ENCODE measurements around the gene CRTC2. TPM values are rescaled to one million over a fixed set of nuclear protein-coding genes. Genes with fewer than 3 reads are reported as not detected.
"Not testable (repeated sequence)": the region's sequence is repeated elsewhere in the genome, so short reads cannot be mapped to it uniquely, and the experiment has no call there.

Gene CRTC2
- total RNA-seq, 2 donors from 2014 or later: 22.6 to 92.7 TPM

DNA sequence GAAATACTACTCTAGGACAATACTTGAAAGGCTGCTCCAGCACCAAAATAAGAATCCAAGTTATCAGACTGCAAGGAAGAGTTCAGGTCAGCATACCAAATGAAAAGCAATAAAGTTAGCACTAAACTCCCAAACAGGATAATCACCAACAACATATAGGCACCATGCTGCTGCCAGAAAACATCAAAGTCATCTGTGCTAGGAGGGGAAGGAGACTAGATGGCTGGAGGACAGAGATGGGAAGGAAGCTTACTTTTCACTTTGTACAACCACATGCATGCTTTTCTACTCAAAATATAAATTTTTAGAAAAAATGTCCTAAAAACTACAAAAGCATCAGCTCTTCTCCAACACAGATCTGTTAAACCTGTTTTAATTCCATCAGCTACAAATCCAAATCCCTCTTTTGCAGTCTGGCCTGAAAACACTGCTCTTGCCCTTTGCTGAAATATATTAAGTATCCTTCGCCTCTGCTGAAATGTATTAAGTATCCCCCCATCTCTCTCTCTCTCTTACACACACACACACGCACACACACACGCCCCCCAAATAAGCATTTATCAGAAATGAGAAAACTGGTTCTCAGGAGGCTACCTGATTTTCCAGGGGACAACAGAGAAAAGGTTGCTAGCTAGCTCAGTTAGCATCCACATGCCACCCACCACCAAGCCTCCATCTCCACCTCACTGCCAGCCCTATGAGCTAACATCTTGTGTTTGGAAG is 37.2 kb downstream of the CRTC2 start:
- DNase-seq (ENCODE audit: low spot score): no peak
- no peak for ATAC-seq (ENCODE audit: insufficient number of reproducible peaks, low FRiP score, low read depth)
- no peaks in the 10 kb centered on the region for H3K36me3 ChIP-seq
- no peaks in the 10 kb centered on the region for H3K27me3 ChIP-seq (replicated peaks; ENCODE audit: insufficient read depth)
- peak overlapping the region in 1 of 2 donors; percentile 81 for H3K27ac ChIP-seq
- peaks cover 31 to 34% of the 10 kb centered on the region in 2 donors for H3K4me1 ChIP-seq (ENCODE audit: control insufficient read depth in 1 of 2, low read depth in 2 of 2)
- no peaks in the 10 kb centered on the region for H3K9me3 ChIP-seq
- TF ChIP-seq, protein P1, sequence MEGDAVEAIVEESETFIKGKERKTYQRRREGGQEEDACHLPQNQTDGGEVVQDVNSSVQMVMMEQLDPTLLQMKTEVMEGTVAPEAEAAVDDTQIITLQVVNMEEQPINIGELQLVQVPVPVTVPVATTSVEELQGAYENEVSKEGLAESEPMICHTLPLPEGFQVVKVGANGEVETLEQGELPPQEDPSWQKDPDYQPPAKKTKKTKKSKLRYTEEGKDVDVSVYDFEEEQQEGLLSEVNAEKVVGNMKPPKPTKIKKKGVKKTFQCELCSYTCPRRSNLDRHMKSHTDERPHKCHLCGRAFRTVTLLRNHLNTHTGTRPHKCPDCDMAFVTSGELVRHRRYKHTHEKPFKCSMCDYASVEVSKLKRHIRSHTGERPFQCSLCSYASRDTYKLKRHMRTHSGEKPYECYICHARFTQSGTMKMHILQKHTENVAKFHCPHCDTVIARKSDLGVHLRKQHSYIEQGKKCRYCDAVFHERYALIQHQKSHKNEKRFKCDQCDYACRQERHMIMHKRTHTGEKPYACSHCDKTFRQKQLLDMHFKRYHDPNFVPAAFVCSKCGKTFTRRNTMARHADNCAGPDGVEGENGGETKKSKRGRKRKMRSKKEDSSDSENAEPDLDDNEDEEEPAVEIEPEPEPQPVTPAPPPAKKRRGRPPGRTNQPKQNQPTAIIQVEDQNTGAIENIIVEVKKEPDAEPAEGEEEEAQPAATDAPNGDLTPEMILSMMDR (IDR thresholded peaks at IDR 0.05): no peak
- H3K4me3 ChIP-seq: peak overlapping the region; percentile 76

DNA sequence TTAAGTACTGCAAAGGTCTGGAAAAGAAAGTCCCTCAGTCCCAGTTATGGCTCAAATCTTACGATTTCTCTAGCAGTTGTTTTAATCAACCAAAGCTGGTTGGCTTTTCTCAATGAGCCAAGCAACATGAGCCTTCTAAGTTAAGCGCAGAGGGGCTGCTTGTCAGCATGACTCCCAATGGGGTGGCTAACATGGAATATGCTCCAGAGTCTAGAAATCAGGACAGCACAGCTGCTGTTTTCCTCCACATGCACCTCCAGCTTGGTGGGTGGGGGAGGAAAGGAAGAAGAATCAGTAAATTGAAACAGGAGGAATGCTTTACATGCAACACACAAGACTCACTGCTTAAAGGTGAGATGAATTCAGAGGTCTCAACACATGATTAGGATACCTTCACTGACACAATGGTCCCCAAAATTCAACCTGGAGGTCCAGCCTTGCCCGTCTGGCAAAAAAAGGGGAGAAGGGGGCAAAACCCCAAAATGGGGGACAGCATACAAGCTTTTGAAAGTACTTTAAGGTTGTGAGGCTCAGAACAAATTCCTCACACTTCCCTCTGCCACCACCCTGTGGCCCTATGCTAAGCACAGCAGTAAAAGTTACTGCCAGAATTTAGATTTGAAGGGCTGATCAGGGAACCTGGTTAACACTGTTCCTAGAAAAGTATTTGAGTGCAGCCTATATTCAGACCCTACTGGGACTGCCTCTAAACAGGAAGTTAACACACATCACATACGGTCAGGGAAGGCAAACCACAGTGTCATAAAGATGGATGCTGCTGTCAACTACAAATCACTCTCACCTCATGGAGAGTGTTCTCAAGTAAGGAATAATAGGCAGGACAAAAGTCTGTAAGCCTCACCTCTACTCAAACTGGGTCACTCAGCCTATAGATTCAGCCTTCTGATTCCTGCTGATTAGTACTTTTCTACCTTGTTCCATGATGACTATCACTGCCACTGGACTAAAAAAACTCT is 38.2 kb downstream of the CRTC2 start:
- Histone ChIP-seq H3K27ac (no peak overlapping the region), H3K9me3 (no peaks in the 10 kb centered on the region), H3K4me1 (ENCODE audit: control insufficient read depth in 1 of 2, low read depth in 2 of 2) (peaks cover 31 to 34% of the 10 kb centered on the region in 2 donors), H3K4me3 (peak overlapping the region; percentile 76), H3K36me3 (no peaks in the 10 kb centered on the region), H3K27me3 (replicated peaks; ENCODE audit: insufficient read depth) (no peaks in the 10 kb centered on the region)
- ATAC-seq (ENCODE audit: insufficient number of reproducible peaks, low FRiP score, low read depth) (no peak), DNase-seq (ENCODE audit: low spot score) (no peak)
- TF ChIP-seq, protein P1 (IDR thresholded peaks at IDR 0.05): peak; percentile 20

DNA sequence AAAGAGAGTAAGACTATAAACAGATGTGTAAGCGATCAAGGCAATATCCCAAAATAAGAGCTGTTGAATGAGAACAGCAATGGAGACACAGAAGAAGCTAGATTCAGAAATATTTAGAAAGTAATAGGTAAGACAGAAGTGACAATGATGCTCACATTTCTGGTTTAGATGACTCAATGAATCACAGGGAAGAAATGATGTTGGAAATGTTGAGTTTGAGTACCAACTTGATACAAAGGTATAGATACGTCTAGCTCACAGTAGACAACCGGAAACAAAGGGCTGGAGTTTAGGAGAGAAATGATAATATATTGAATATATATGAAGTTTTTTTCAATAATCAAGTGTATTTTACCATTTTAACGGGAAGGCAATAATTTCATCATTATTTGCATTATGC is 42.1 kb downstream of the CRTC2 start:
- H3K4me1 ChIP-seq (ENCODE audit: control insufficient read depth in 1 of 2, low read depth in 2 of 2): peaks cover 26 to 29% of the 10 kb centered on the region in 2 donors
- ATAC-seq (ENCODE audit: insufficient number of reproducible peaks, low FRiP score, low read depth): no peak
- H3K9me3 ChIP-seq: no peaks in the 10 kb centered on the region
- DNase-seq (ENCODE audit: low spot score): no peak
- H3K4me3 ChIP-seq: no peak overlapping the region
- no peaks in the 10 kb centered on the region for H3K27me3 ChIP-seq (replicated peaks; ENCODE audit: insufficient read depth)
- TF ChIP-seq, protein P1 (IDR thresholded peaks at IDR 0.05): no peak
- H3K27ac ChIP-seq: no peak overlapping the region
- H3K36me3 ChIP-seq: no peaks in the 10 kb centered on the region

- no peak overlapping the region for H3K4me3 ChIP-seq
These were observed 46.1 kb downstream of the CRTC2 start for GRCh38 chr1:153912349-153912748.

DNA sequence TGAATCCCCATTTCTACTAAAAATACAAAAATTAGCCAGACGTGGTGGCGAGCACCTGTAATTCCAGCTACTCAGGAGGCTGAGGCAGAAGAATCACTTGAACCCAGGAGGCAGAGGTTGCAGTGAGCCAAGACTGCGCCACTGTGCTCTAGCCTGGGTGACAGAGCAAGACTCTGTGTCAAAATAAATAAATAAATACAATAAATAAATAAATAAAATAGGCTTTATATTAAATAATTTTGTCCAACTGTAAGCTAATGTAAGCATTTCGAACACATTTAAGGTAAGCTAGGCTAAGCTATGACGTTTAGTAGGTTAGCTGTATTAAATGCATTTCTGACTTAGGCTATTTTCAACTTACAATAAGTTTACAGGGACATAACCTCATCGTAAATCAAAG is 47.9 kb downstream of the CRTC2 start:
- DNase-seq (ENCODE audit: low spot score); H3K9me3 ChIP-seq; H3K27ac ChIP-seq; H3K4me3 ChIP-seq; ATAC-seq (ENCODE audit: insufficient number of reproducible peaks, low FRiP score, low read depth); H3K27me3 ChIP-seq (replicated peaks; ENCODE audit: insufficient read depth): not testable (repeated sequence)
- H3K36me3 ChIP-seq: peaks cover 10% of the 10 kb centered on the region
- H3K4me1 ChIP-seq (ENCODE audit: control insufficient read depth in 1 of 2, low read depth in 2 of 2): peaks cover 8 to 16% of the 10 kb centered on the region in 2 donors

More at GRCh38 chr1:153912349-153912748, 46.1 kb downstream of the CRTC2 start:
- Histone ChIP-seq H3K4me1 (ENCODE audit: control insufficient read depth in 1 of 2, low read depth in 2 of 2) (peaks cover 4 to 9% of the 10 kb centered on the region in 2 donors), H3K9me3 (no peaks in the 10 kb centered on the region), H3K27ac (no peak overlapping the region), H3K36me3 (peaks cover 10% of the 10 kb centered on the region), H3K27me3 (replicated peaks; ENCODE audit: insufficient read depth) (no peaks in the 10 kb centered on the region)
- no peak for DNase-seq (ENCODE audit: low spot score)
- no peak for ATAC-seq (ENCODE audit: insufficient number of reproducible peaks, low FRiP score, low read depth)
- TF ChIP-seq, protein P1 (IDR thresholded peaks at IDR 0.05): no peak

All from thoracic aorta (tissue), 2 donors.